ENCODE results near the gene PIP4K2A.

Gene PIP4K2A

GRCh38 chr10:22740180-22740579, 25.8 kb upstream of the PIP4K2A start:
- WGBS, 2 experiments (ENCODE audit: insufficient coverage in 2 of 2), result 90 to 91% methylated on average over 1 to 2 of the region's 2 CpGs
- Histone ChIP-seq H3K9me3 (ENCODE audit: control insufficient read depth, low read length) (no peaks in the 10 kb centered on the region), H3K4me1 (ENCODE audit: control insufficient read depth, insufficient read depth, low read length, poor library complexity, severe bottlenecking) (peaks cover 13% of the 10 kb centered on the region), H3K4me3 (ENCODE audit: extremely low read depth, insufficient read depth, low read length, poor library complexity, severe bottlenecking) (no peak overlapping the region), H3K36me3 (ENCODE audit: control insufficient read depth, insufficient read depth, low read length) (no peaks in the 10 kb centered on the region), H3K27ac (ENCODE audit: low read depth, low read length, severe bottlenecking) (no peak overlapping the region)

GRCh38 chr10:22737587-22737986, 23.2 kb upstream of the PIP4K2A start:
- no peak overlapping the region for H3K4me3 ChIP-seq (ENCODE audit: extremely low read depth, insufficient read depth, low read length, poor library complexity, severe bottlenecking)
- H3K36me3 ChIP-seq (ENCODE audit: control insufficient read depth, insufficient read depth, low read length), result no peaks in the 10 kb centered on the region
- H3K4me1 ChIP-seq (ENCODE audit: control insufficient read depth, insufficient read depth, low read length, poor library complexity, severe bottlenecking), result peaks cover 14% of the 10 kb centered on the region
- H3K9me3 ChIP-seq (ENCODE audit: control insufficient read depth, low read length), result no peaks in the 10 kb centered on the region
- no peak overlapping the region for H3K27ac ChIP-seq (ENCODE audit: low read depth, low read length, severe bottlenecking)
- whole genome bisulfite sequencing, 2 experiments (ENCODE audit: insufficient coverage in 2 of 2), result 67 to 100% methylated on average over 1 of the region's 1 CpG

- Histone ChIP-seq H3K9me3 (ENCODE audit: control insufficient read depth, low read length) (no peaks in the 10 kb centered on the region), H3K27ac (ENCODE audit: low read depth, low read length, severe bottlenecking) (no peak overlapping the region), H3K4me1 (ENCODE audit: control insufficient read depth, insufficient read depth, low read length, poor library complexity, severe bottlenecking) (peaks cover 14% of the 10 kb centered on the region), H3K36me3 (ENCODE audit: control insufficient read depth, insufficient read depth, low read length) (no peaks in the 10 kb centered on the region), H3K4me3 (ENCODE audit: extremely low read depth, insufficient read depth, low read length, poor library complexity, severe bottlenecking) (no peak overlapping the region)
Measured at GRCh38 chr10:22736134-22736533, 21.8 kb upstream of the PIP4K2A start.

GRCh38 chr10:22733992-22734391, 19.6 kb upstream of the PIP4K2A start:
- H3K4me3 ChIP-seq (ENCODE audit: extremely low read depth, insufficient read depth, low read length, poor library complexity, severe bottlenecking), result no peak overlapping the region
- WGBS, 2 experiments (ENCODE audit: insufficient coverage in 2 of 2), result 91 to 93% methylated on average over 1 of the region's 3 CpGs
- H3K27ac ChIP-seq (ENCODE audit: low read depth, low read length, severe bottlenecking), result no peak overlapping the region
- H3K4me1 ChIP-seq (ENCODE audit: control insufficient read depth, insufficient read depth, low read length, poor library complexity, severe bottlenecking), result peaks cover 14% of the 10 kb centered on the region
- H3K9me3 ChIP-seq (ENCODE audit: control insufficient read depth, low read length), result no peaks in the 10 kb centered on the region
- H3K36me3 ChIP-seq (ENCODE audit: control insufficient read depth, insufficient read depth, low read length), result no peaks in the 10 kb centered on the region

GRCh38 chr10:22727663-22728062, 13.3 kb upstream of the PIP4K2A start:
- WGBS, 2 experiments (ENCODE audit: insufficient coverage in 2 of 2), result 93 to 96% methylated on average over 3 of the region's 3 CpGs
- H3K36me3 ChIP-seq (ENCODE audit: control insufficient read depth, insufficient read depth, low read length), result no peaks in the 10 kb centered on the region

GRCh38 chr10:22727112-22727511, 12.7 kb upstream of the PIP4K2A start:
- Histone ChIP-seq H3K36me3 (ENCODE audit: control insufficient read depth, insufficient read depth, low read length) (no peaks in the 10 kb centered on the region), H3K4me3 (ENCODE audit: extremely low read depth, insufficient read depth, low read length, poor library complexity, severe bottlenecking) (no peak overlapping the region), H3K27ac (ENCODE audit: low read depth, low read length, severe bottlenecking) (no peak overlapping the region), H3K9me3 (ENCODE audit: control insufficient read depth, low read length) (no peaks in the 10 kb centered on the region), H3K4me1 (ENCODE audit: control insufficient read depth, insufficient read depth, low read length, poor library complexity, severe bottlenecking) (no peaks in the 10 kb centered on the region)
- WGBS, 2 experiments (ENCODE audit: insufficient coverage in 2 of 2), result 71 to 100% methylated on average over 1 to 2 of the region's 2 CpGs

More at GRCh38 chr10:22727663-22728062, 13.3 kb upstream of the PIP4K2A start:
- no peak overlapping the region for H3K27ac ChIP-seq (ENCODE audit: low read depth, low read length, severe bottlenecking)
- no peak overlapping the region for H3K4me3 ChIP-seq (ENCODE audit: extremely low read depth, insufficient read depth, low read length, poor library complexity, severe bottlenecking)
- H3K9me3 ChIP-seq (ENCODE audit: control insufficient read depth, low read length), result no peaks in the 10 kb centered on the region
- no peaks in the 10 kb centered on the region for H3K4me1 ChIP-seq (ENCODE audit: control insufficient read depth, insufficient read depth, low read length, poor library complexity, severe bottlenecking)

- Histone ChIP-seq H3K4me3 (ENCODE audit: extremely low read depth, insufficient read depth, low read length, poor library complexity, severe bottlenecking) (no peak overlapping the region), H3K4me1 (ENCODE audit: control insufficient read depth, insufficient read depth, low read length, poor library complexity, severe bottlenecking) (no peaks in the 10 kb centered on the region), H3K36me3 (ENCODE audit: control insufficient read depth, insufficient read depth, low read length) (no peaks in the 10 kb centered on the region), H3K27ac (ENCODE audit: low read depth, low read length, severe bottlenecking) (no peak overlapping the region), H3K9me3 (ENCODE audit: control insufficient read depth, low read length) (no peaks in the 10 kb centered on the region)
- WGBS, 2 experiments (ENCODE audit: insufficient coverage in 2 of 2), result 86 to 95% methylated on average over 3 of the region's 3 CpGs
Measured at GRCh38 chr10:22724773-22725172, 10.4 kb upstream of the PIP4K2A start.

GRCh38 chr10:22723783-22724182, 9.4 kb upstream of the PIP4K2A start:
- H3K4me1 ChIP-seq (ENCODE audit: control insufficient read depth, insufficient read depth, low read length, poor library complexity, severe bottlenecking), result no peaks in the 10 kb centered on the region
- H3K27ac ChIP-seq (ENCODE audit: low read depth, low read length, severe bottlenecking), result no peak overlapping the region
- 100% methylated on average over 1 of the region's 6 CpGs; no CpG with 5 or more reads in 1 of the 2 experiments for WGBS, 2 experiments (ENCODE audit: insufficient coverage in 2 of 2)
- H3K4me3 ChIP-seq (ENCODE audit: extremely low read depth, insufficient read depth, low read length, poor library complexity, severe bottlenecking), result no peak overlapping the region
- no peaks in the 10 kb centered on the region for H3K9me3 ChIP-seq (ENCODE audit: control insufficient read depth, low read length)
- H3K36me3 ChIP-seq (ENCODE audit: control insufficient read depth, insufficient read depth, low read length), result no peaks in the 10 kb centered on the region

GRCh38 chr10:22723343-22723779, 9.0 kb upstream of the PIP4K2A start:
- WGBS, 2 experiments (ENCODE audit: insufficient coverage in 2 of 2), result 88 to 95% methylated on average over 4 of the region's 5 CpGs
- no peak overlapping the region for H3K27ac ChIP-seq (ENCODE audit: low read depth, low read length, severe bottlenecking)
- no peak overlapping the region for H3K4me3 ChIP-seq (ENCODE audit: extremely low read depth, insufficient read depth, low read length, poor library complexity, severe bottlenecking)
- no peaks in the 10 kb centered on the region for H3K4me1 ChIP-seq (ENCODE audit: control insufficient read depth, insufficient read depth, low read length, poor library complexity, severe bottlenecking)
- no peaks in the 10 kb centered on the region for H3K9me3 ChIP-seq (ENCODE audit: control insufficient read depth, low read length)
- H3K36me3 ChIP-seq (ENCODE audit: control insufficient read depth, insufficient read depth, low read length), result no peaks in the 10 kb centered on the region

- Histone ChIP-seq H3K4me1 (ENCODE audit: control insufficient read depth, insufficient read depth, low read length, poor library complexity, severe bottlenecking) (no peaks in the 10 kb centered on the region), H3K9me3 (ENCODE audit: control insufficient read depth, low read length) (no peaks in the 10 kb centered on the region), H3K36me3 (ENCODE audit: control insufficient read depth, insufficient read depth, low read length) (no peaks in the 10 kb centered on the region), H3K4me3 (ENCODE audit: extremely low read depth, insufficient read depth, low read length, poor library complexity, severe bottlenecking) (no peak overlapping the region), H3K27ac (ENCODE audit: low read depth, low read length, severe bottlenecking) (no peak overlapping the region)
- 81 to 100% methylated on average over 2 to 3 of the region's 4 CpGs for WGBS, 2 experiments (ENCODE audit: insufficient coverage in 2 of 2)
Measured at GRCh38 chr10:22722626-22723169, 8.3 kb upstream of the PIP4K2A start.

- no peaks in the 10 kb centered on the region for H3K36me3 ChIP-seq (ENCODE audit: control insufficient read depth, insufficient read depth, low read length)
- H3K9me3 ChIP-seq (ENCODE audit: control insufficient read depth, low read length), result no peaks in the 10 kb centered on the region
- 100% methylated on average over 1 of the region's 3 CpGs; no CpG with 5 or more reads in 1 of the 2 experiments for WGBS, 2 experiments (ENCODE audit: insufficient coverage in 2 of 2)
- H3K4me1 ChIP-seq (ENCODE audit: control insufficient read depth, insufficient read depth, low read length, poor library complexity, severe bottlenecking), result no peaks in the 10 kb centered on the region
- H3K27ac ChIP-seq (ENCODE audit: low read depth, low read length, severe bottlenecking), result no peak overlapping the region
- H3K4me3 ChIP-seq (ENCODE audit: extremely low read depth, insufficient read depth, low read length, poor library complexity, severe bottlenecking), result no peak overlapping the region
Measured at GRCh38 chr10:22720667-22721066, 6.3 kb upstream of the PIP4K2A start.

Measured in mesodermal cell (in vitro differentiated cells).